Activated CD4-positive, alpha-beta T cell treated with anti-CD3 and anti-CD28 coated beads for 48 hours (primary cell): ENCODE measurements around the gene SLC52A3.

Experiments used
- DNase-seq: peaks from one replicate; pipeline ENCODE4 v3.0.0-alpha.2; 2020

SLC52A3 gene

GRCh38 chr20:764255-764654 lies 4.0 kb downstream of the SLC52A3 start:
- no peak for DNase-seq

GRCh38 chr20:761418-762381 lies 6.6 kb downstream of the SLC52A3 start:
- no peak for DNase-seq

- peak; percentile 62 for DNase-seq
Measured at GRCh38 chr20:760751-761417, 7.4 kb downstream of the SLC52A3 start.

GRCh38 chr20:757506-757905 lies 10.8 kb downstream of the SLC52A3 start:
- DNase-seq, result no peak

- DNase-seq, result no peak
Measured at GRCh38 chr20:755941-756340, 12.4 kb downstream of the SLC52A3 start.

- DNase-seq, result no peak
Measured at GRCh38 chr20:754904-755303, 13.4 kb downstream of the SLC52A3 start.

DNA sequence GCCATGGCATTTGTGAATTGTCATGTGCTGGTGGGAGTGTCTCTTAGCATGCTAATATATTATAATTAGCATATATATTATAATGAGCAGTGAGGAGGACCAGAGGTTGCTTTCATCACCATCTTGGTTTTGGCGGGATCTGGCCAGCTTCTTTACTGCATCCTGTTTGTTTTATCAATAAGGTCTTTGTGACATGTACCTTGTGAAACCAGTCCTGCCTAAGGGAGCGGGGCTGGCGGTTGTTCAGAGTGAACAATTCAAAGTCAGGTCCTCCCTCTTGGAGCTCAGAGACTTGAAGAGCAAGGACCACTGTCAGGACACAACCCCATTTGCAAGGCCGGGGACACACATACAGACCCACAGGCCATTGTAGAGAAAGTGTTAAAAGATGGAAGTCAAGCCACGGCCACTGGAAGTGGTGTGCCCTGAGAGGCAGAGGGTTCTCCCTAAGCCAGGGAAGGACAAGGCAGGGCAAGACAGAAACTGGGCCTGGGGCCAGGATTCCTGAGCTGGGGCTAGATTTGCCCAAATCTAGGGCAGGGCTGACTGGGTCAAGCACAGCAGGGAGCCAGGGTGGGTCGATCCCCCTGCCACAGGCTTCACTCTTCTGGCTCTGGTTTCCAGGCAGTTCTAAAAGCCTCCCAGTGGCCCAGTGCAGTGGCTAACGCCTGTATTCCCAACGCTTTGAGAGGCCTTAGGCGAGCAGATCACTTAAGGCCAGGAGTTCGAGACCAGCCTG lies 14.2 kb downstream of the SLC52A3 start:
- DNase-seq, result no peak

GRCh38 chr20:753136-753535 lies 15.2 kb downstream of the SLC52A3 start:
- DNase-seq, result no peak

- no peak for DNase-seq
Measured at GRCh38 chr20:752291-752690, 16.0 kb downstream of the SLC52A3 start.

DNA sequence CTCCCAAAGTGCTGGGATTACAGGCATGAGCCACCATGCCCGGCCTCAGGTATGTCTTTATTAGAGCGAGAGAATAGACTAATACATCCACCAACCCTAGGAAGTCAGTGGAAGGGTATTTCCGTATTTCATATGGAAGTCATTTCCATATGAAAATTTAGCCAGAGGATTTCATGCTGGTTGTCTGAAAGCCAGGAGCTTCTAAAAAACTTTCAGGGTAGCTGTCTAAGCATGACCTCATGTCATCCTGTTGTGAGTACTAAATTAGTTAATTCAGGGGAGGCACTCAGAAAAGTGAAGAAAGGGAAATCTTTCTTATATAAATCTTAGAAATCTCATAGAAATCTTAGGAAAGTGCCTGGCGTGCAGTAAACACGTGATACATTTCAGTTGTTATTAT lies 16.5 kb downstream of the SLC52A3 start:
- no peak for DNase-seq

GRCh38 chr20:750801-751200 lies 17.5 kb downstream of the SLC52A3 start:
- DNase-seq, result no peak

DNA sequence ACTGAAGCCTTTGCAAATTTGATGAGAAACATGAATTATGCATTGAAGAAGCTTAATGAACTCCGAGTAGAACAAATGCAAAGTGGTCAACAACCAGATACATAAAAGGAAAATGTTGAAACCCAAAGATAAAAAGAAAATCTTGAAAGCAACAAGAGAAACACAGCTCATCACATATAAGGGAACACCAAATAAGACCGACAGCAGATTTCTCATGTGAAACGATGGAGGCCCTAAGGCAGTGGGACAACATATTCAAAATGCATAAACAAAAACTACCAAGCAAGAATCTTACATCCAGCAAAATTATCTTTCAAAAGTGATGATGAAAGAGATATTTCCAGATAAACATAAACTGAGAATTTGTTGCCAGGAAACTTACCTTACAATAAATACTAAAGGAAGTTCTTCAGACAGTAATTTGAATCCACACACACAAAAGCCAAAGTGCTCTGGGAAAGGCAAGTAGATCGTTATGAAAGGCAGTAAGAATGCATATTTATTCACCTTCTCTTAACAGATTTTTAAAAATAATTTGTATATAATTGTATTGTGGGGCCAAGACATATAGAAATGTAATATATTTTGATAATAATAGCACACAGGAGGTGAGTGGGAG lies 22.5 kb downstream of the SLC52A3 start:
- no peak for DNase-seq

DNA sequence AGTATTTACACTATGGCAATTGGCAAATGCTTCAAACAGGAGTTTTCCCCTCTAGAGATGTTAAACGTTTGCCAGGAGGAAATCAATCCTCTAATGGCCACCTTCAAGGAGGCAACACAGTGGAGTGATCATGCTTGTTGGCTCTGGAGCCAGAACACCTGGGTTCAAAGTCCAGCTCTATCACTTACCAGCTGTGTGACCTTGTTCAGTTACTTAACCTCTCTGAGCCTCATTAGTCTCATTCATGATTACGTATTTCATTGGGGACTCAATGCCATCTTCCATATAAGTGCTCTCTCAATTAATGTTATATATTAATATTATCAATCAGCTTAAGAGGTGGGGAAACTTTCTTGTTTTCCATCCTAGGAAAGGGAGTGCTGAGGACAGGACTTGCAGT lies 26.1 kb downstream of the SLC52A3 start:
- DNase-seq, result no peak

DNA sequence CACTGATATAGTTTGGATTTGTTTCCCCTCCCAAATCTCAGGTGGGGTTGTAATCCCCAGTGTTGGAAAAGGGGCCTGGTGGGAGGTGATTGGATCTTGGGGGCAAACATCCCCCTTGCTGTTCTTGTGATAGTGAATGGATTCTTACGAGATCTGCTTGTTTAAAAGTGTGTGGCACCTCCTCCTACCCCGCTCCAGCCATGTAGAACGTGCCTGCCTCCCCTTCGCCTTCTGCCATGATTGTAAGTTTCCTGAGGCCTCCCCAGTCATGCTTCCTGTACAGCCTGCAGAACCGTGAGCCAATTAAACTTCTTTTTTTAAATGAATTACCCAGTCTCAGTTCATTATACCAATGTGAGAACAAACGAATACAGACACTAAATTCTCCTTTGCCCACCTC lies 26.7 kb downstream of the SLC52A3 start:
- DNase-seq, result no peak

- DNase-seq, result no peak
Measured at GRCh38 chr20:740162-740561, 28.1 kb downstream of the SLC52A3 start.

DNA sequence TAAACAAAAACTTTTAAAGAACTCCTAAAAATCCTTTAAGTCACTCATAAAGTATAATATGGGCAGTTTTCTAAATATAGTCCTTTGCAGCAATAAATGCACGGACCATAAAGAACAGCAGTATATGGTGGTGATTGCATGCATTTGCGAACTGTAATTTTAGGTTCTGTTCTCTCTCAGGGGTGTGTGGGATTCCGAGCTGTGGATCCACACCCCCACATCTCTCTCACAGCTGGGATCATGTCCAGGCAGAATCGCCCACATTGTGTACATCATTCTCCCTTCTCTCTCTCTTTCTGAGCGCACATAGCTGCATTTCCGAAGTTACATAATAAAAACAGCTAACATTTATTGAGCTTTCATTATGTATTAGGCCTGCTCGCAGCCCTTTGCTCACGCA lies 28.6 kb downstream of the SLC52A3 start:
- DNase-seq, result no peak

DNA sequence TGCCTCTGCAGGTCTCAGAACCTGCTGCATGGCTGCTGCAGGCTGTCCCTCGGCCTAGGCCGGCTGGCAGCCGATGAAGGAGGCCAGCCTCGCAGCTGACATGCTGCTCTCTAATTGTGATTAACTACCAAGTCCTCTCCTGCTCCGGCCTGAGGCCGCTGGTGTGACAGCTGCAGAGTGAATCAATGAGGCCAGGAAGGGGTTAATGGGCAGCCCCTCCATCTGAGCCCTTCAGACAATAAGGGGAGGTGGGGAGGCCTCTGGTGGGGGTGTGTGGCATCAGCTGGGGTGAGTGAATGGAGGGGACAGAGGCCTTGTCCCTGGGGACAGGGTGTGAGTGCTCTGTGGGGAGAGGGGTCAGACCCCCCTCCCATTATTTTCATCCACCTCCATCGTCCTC lies 34.4 kb downstream of the SLC52A3 start:
- no peak for DNase-seq

DNA sequence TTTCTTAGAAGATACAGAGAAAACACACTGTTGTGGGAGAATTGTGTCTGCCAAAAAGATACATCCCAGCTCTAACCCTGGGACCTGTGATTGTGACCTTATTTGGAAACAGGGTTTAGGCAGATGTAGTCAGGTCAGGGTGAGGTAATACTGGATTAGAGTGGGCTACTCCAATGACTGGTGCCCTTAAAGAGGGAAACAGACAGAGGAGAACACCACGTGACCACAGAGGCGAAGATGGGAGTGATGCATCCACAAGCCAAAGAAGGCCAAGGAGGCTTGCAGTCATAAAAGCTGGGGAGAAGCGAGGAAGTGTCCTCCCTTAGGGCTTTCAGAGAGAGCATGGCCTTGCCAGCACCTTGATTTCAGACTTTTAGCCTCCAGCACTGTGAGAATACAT lies 35.6 kb downstream of the SLC52A3 start:
- no peak for DNase-seq

DNA sequence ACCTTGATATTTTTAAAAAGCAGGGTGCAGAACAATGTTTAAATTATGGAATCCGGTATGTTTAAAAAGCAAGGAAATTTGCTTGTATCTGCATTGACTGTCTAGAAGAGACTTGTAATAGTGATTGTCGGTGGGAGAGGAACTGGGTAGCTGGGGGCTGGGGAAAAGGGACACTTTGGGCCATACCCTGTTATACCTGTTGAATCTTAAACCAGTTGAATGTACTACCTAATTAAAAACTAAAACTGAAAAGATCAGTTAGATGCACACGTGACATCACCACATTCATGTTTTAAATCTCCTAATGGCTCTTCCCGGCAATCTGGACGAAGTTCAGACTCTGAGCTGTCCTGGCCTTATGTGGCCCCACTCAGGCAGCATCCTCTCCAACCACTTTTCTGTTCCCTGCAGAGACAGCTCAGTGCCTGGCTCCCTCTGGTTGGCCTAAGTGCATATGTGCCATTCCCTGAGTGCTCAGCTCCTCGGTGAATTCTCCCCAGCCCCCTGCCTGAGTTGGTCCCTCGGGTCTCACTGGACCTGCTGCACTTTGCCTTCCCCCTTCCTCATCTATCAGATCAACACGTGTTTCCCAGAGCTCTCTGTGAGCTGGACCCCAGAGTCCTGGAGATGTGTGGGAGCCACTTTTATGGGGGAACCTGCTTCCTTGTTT lies 36.3 kb downstream of the SLC52A3 start:
- no peak for DNase-seq

GRCh38 chr20:730005-730404 lies 38.3 kb downstream of the SLC52A3 start:
- DNase-seq, result no peak

GRCh38 chr20:728256-728944 lies 39.9 kb downstream of the SLC52A3 start:
- peak; percentile 76 for DNase-seq

GRCh38 chr20:726160-726559 lies 42.1 kb downstream of the SLC52A3 start:
- DNase-seq, result no peak
